ENCODE measurements around the gene CCNC. TPM values are rescaled to one million over a fixed set of nuclear protein-coding genes. Genes with fewer than 3 reads are reported as not detected.
A peak's percentile ranks its signal among the peaks of the same experiment; 100 is the strongest.

Gene CCNC
- total RNA-seq, 1 donor from 2014 or later: 29.9 TPM

DNA sequence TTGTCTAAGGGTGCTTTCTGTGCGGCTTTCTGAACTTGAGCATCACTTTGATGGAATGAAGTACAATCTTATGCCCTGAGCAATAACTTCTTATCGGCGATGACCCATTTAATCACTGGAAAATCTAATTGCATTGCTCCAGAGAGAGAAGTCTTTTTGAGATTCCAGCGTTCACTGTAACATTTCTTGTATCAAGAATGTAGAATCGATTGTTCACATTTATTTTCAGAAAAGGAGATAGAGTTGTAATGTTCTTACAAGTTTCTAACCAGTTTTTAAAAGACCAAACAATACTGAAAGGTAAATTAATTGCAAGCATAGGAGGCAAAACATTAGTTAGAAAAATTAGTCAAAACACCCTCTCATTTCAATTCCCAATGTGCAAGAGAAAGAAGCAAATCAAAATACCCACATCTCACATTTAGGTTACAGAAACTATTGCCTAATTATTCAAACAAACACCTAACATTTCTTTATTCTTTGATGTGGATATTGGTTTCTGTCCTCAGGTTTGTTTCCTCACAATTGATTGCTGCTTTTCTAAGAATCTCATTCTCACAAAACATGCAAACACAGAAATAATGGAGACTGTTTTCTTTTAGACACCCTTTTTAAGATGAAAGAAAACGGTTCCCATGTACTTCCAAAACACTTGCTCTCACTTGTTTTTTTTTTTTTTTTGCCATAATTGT lies 23.4 kb upstream of the CCNC start:
- no peak overlapping the region for H3K4me3 ChIP-seq
- TF ChIP-seq, protein P1, sequence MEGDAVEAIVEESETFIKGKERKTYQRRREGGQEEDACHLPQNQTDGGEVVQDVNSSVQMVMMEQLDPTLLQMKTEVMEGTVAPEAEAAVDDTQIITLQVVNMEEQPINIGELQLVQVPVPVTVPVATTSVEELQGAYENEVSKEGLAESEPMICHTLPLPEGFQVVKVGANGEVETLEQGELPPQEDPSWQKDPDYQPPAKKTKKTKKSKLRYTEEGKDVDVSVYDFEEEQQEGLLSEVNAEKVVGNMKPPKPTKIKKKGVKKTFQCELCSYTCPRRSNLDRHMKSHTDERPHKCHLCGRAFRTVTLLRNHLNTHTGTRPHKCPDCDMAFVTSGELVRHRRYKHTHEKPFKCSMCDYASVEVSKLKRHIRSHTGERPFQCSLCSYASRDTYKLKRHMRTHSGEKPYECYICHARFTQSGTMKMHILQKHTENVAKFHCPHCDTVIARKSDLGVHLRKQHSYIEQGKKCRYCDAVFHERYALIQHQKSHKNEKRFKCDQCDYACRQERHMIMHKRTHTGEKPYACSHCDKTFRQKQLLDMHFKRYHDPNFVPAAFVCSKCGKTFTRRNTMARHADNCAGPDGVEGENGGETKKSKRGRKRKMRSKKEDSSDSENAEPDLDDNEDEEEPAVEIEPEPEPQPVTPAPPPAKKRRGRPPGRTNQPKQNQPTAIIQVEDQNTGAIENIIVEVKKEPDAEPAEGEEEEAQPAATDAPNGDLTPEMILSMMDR (IDR thresholded peaks at IDR 0.05): no peak
- intact Hi-C loops (cut with DNase I): loop anchor here (10.0 kb wide), 1 partner anchor 873 kb away; the partner anchor contains the start of gene SIM1
- DNase-seq (ENCODE audit: low spot score in 2 of 2): no peak
- no peak overlapping the region for H3K27ac ChIP-seq
- H3K4me1 ChIP-seq: peaks cover 2 to 14% of the 10 kb centered on the region in 2 donors
- H3K27me3 ChIP-seq: peaks cover 28% of the 10 kb centered on the region
- H3K9me3 ChIP-seq: peaks cover 0 to 10% of the 10 kb centered on the region in 2 donors
- no peaks in the 10 kb centered on the region for H3K36me3 ChIP-seq

DNA sequence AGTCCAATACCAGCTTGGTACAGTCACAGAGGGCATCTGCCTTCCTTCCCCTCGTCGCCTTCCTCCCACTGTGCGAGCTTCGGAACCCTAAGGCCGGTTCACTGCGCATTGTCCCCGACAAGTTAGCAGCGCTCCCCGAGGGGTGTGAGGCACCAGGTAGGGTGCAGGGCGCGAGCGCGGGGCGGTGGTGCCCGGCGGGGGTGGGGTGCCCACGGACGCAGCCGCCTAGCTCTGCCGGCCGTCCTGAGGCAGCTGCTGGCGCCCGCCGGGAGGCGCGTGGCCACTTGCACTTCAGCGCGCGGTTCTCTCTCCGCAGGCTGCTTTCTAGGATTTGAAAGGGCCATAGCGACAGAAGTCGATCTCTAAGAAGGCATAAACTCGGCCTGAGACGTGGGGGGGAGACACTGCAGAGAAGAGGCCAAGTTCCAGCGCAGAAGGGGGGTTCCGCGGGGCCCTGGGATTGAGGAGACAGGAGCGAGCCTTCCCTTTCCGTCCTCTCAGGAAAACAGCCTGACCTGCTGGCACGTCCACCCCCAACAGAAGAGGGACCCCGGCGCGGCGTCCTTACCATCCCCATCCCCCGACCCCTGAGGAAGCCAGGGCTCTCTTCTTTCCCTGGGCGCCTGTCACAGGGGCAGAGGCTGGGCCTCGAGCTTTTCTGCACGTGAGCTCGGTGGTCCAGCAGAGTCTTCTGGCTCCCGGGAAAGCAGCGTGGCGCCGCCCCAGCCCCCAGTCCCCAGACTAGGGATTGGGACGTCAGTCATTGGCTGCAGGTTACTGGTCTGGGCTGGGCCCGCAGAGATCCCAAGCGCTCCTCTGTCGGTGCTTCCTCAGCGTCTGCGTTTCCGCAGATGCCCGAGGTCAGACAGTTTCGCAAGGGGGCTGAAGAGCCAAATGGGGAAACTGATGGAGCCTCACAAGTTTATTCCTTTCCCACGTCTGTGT lies 22.5 kb upstream of the CCNC start:
- DNase-seq (ENCODE audit: low spot score in 2 of 2): no peak
- H3K27ac ChIP-seq: no peak overlapping the region
- peaks cover 0 to 10% of the 10 kb centered on the region in 2 donors for H3K9me3 ChIP-seq
- H3K4me1 ChIP-seq: peaks cover 2 to 14% of the 10 kb centered on the region in 2 donors
- TF ChIP-seq, protein P1 (IDR thresholded peaks at IDR 0.05): no peak
- H3K4me3 ChIP-seq: peak overlapping the region in 1 of 2 donors; percentile 27
- intact Hi-C loops (cut with DNase I): loop anchor here (10.0 kb wide), 1 partner anchor 874 kb away; the partner anchor contains the start of gene SIM1
- H3K27me3 ChIP-seq: peaks cover 28% of the 10 kb centered on the region
- no peaks in the 10 kb centered on the region for H3K36me3 ChIP-seq

DNA sequence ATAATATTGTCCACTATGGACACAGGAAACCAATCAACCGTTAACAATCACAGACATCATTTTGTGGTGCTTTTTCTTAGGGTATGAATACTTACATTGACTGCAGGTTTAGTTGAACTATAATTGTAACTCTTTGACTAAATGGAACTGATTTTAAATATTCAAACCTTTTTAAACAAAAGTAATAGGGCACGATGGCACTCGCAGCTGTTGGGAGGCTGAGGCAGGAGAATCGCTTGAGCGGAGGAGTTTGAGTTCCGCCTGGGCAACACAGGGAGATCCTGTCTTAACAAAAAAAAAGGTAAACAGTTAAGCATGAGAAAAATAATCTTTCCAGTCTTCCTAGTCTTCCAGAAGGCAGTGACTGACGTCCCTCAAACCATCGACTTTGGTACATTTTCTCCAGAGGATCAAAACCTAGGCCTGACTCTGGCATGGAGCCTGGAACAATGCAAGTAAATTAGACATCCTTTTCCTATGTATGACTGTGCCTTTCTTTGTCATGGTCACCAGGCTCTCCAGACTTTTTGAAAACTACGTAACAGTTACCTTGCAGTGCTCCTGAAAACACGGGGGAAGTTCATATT lies 21.5 kb upstream of the CCNC start:
- Histone ChIP-seq H3K27ac (no peak overlapping the region), H3K4me1 (peaks cover 2 to 14% of the 10 kb centered on the region in 2 donors), H3K36me3 (no peaks in the 10 kb centered on the region), H3K27me3 (peaks cover 28% of the 10 kb centered on the region), H3K4me3 (no peak overlapping the region), H3K9me3 (peaks cover 0 to 10% of the 10 kb centered on the region in 2 donors)
- DNase-seq (ENCODE audit: low spot score in 2 of 2): no peak
- intact Hi-C loops (cut with DNase I): loop anchor here (10.0 kb wide), 1 partner anchor 875 kb away; the partner anchor contains the start of gene SIM1
- TF ChIP-seq, protein P1 (IDR thresholded peaks at IDR 0.05): no peak

DNA sequence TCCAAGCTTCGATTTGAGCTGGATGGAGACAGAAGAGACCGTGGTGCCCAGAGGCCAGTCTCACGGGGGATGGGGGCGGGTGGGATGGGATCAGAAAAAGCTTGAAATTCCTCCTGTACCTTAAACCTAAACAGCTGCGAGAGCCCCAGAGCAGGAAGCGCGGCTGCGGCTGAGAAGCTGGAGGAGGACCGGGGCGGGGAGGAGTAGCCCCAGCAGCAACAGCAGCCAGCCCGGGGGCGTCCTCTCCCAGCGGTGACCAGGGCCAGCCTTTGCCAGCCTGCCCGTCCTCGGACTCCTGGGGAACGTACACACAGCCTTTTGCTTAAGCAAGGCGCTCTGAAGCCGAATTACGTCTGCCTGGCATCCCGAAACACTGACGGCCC lies 20.8 kb upstream of the CCNC start:
- peaks cover 25% of the 10 kb centered on the region for H3K27me3 ChIP-seq
- no peak overlapping the region for H3K27ac ChIP-seq
- peaks cover 0 to 4% of the 10 kb centered on the region in 2 donors for H3K9me3 ChIP-seq
- TF ChIP-seq, protein P1 (IDR thresholded peaks at IDR 0.05): no peak
- peak overlapping the region; percentile 66 to 76 for H3K4me3 ChIP-seq
- peaks cover 2 to 14% of the 10 kb centered on the region in 2 donors for H3K4me1 ChIP-seq
- intact Hi-C loops (cut with DNase I): no loop called here
- no peak for DNase-seq (ENCODE audit: low spot score in 2 of 2)
- no peaks in the 10 kb centered on the region for H3K36me3 ChIP-seq

DNA sequence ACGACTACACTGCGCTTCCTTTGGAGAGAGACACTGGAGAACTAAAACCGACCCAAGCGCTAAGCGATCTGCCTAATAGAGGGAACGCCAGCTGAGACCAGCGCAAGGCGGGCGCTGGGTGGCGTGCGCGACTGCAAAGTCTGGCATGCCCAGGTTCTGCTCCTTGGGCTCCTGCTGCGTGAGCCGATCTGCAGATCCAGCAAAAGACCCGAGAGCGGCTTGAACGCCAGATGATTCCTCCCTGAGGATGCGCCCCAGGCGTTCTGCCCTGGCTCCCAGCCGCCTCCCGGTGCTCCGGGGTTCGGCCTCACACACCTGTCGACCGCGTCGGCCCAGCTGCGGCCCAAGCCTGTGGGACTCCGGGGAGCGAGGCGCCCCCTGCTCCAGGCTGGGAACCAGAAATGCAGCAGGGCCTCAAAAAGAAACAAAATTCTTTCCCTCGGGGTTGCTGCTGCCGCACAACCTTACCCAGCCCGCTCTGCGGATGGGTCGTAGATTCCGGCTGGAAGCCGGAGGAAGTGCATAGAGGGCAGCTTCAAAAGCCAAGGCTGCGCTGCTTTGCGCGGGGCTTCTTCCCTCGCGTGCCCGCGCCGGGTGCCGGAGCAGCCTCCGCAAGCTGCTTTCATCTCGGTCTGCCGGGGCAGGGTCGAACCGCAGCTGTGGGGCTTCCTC lies 20.3 kb upstream of the CCNC start:
- H3K4me1 ChIP-seq: peaks cover 2 to 14% of the 10 kb centered on the region in 2 donors
- H3K27me3 ChIP-seq: peaks cover 23% of the 10 kb centered on the region
- H3K9me3 ChIP-seq: no peaks in the 10 kb centered on the region
- peak in 1 of 2 donors; percentile 78 for DNase-seq (ENCODE audit: low spot score in 2 of 2)
- peak overlapping the region; percentile 66 to 76 for H3K4me3 ChIP-seq
- TF ChIP-seq, protein P1 (IDR thresholded peaks at IDR 0.05): peak in 2 of 3 experiments; percentile 20 to 55
- intact Hi-C loops (cut with DNase I): loop anchor here (1.0 kb wide), 1 partner anchor 158 kb away; no protein-coding TSS in a partner anchor
- H3K27ac ChIP-seq: no peak overlapping the region
- H3K36me3 ChIP-seq: no peaks in the 10 kb centered on the region
